WERI-Rb-1 (cell line): Measurements from ENCODE around the gene AMPD1.

Experiments
- DNase-seq: peaks from one replicate; pipeline ENCODE4 v3.0.0-alpha.2; 2020
- H3K27ac ChIP-seq: fragments of 250-450 bp; sonication (Bioruptor Pico); 2 replicates; pipeline ENCODE4 v1.5.1; 2020; ENCODE audit warnings: mild to moderate bottlenecking, moderate library complexity
- H3K27me3 ChIP-seq: fragments of 250-450 bp; sonication (Bioruptor Pico); 2 replicates; pipeline ENCODE4 v1.5.1; 2021; ENCODE audit warnings: mild to moderate bottlenecking, low read depth, moderate library complexity; ENCODE audit not compliant: insufficient read depth, severe bottlenecking
- H3K36me3 ChIP-seq: fragments of 250-450 bp; sonication (Bioruptor Pico); 2 replicates; pipeline ENCODE4 v1.5.1; 2020; ENCODE audit warnings: mild to moderate bottlenecking, moderate library complexity
- H3K4me3 ChIP-seq: 2 replicates; pipeline ENCODE4 v1.5.1; 2011; ENCODE audit warnings: low read depth, mild to moderate bottlenecking, control low read depth, low read length
- H3K9me3 ChIP-seq: fragments of 250-450 bp; sonication (Bioruptor Pico); 2 replicates; pipeline ENCODE4 v1.5.1; 2021; ENCODE audit warnings: mild to moderate bottlenecking, moderate library complexity; ENCODE audit not compliant: severe bottlenecking
- CTCF ChIP-seq: IDR thresholded peaks from 2 replicates; pipeline ENCODE4 v1.5.1; 2011; ENCODE audit warnings: low read depth, mild to moderate bottlenecking, control low read depth, inconsistent platforms, low read length

The AMPD1 gene

GRCh38 chr1:114719424-114719787 lies 24.1 kb upstream of the AMPD1 start:
- H3K27ac ChIP-seq = no peak overlapping the region
- no peak overlapping the region for H3K4me3 ChIP-seq
- H3K27me3 ChIP-seq = no peaks in the 10 kb centered on the region
- DNase-seq = no peak
- no peak for TF ChIP-seq CTCF
- H3K9me3 ChIP-seq = no peaks in the 10 kb centered on the region
- H3K36me3 ChIP-seq = peaks cover 74% of the 10 kb centered on the region

- Histone ChIP-seq H3K4me3 (no peak overlapping the region), H3K27me3 (no peaks in the 10 kb centered on the region), H3K9me3 (no peaks in the 10 kb centered on the region), H3K36me3 (peaks cover 71% of the 10 kb centered on the region), H3K27ac (no peak overlapping the region)
- no peak for TF ChIP-seq CTCF
- no peak for DNase-seq
These were observed 23.5 kb upstream of the AMPD1 start for GRCh38 chr1:114718661-114719423.

GRCh38 chr1:114716304-114717170 lies 21.2 kb upstream of the AMPD1 start, which contains the start of gene NRAS:
NRAS (minus strand) TSS chr1:114716771; CDS start chr1:114716160, 611 bp downstream.
- Histone ChIP-seq H3K36me3 (peaks cover 69% of the 10 kb centered on the region), H3K9me3 (no peaks in the 10 kb centered on the region), H3K27ac (peak within 1 kb of the TSS; percentile 83), H3K4me3 (peak within 1 kb of the TSS; percentile 85), H3K27me3 (no peaks in the 10 kb centered on the region)
- TF ChIP-seq CTCF = no peak
- DNase-seq = peak; percentile 93

- H3K27me3 ChIP-seq = no peaks in the 10 kb centered on the region
- H3K36me3 ChIP-seq = peaks cover 67% of the 10 kb centered on the region
- peak overlapping the region; percentile 85 for H3K4me3 ChIP-seq
- H3K9me3 ChIP-seq = no peaks in the 10 kb centered on the region
- DNase-seq = peak; percentile 41
- no peak for TF ChIP-seq CTCF
- H3K27ac ChIP-seq = peak overlapping the region; percentile 83
These were observed 20.6 kb upstream of the AMPD1 start for GRCh38 chr1:114715952-114716303.

GRCh38 chr1:114712977-114713376 lies 17.6 kb upstream of the AMPD1 start:
- H3K36me3 ChIP-seq = peaks cover 64% of the 10 kb centered on the region
- no peak overlapping the region for H3K27ac ChIP-seq
- no peak for TF ChIP-seq CTCF
- H3K27me3 ChIP-seq = no peaks in the 10 kb centered on the region
- H3K9me3 ChIP-seq = no peaks in the 10 kb centered on the region
- no peak for DNase-seq
- H3K4me3 ChIP-seq = no peak overlapping the region
